Measurements from ENCODE around the gene GLB1L2.
"Not testable (repeated sequence)": the region's sequence is repeated elsewhere in the genome, so short reads cannot be mapped to it uniquely, and the experiment has no call there.

Gene GLB1L2

DNA sequence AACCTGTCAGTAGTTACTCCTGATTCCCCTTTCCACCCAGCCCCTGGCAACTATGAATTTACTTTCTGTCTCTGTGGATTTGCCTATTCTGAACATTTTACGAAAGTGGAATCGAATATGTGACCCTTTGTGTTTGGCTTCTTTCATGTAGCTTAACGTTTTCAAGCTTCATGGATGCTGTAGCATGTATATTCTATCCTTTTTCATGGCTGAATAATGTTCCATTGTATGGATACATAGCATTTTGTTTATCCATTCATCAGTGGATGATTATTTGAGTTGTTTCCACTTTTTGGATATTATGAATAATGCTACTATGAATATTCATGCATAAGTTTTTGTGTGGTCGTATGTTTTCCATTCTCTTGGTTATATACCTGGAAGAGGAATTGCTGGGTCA, 9.2 kb upstream of the GLB1L2 start:
- no peak for DNase-seq (ENCODE audit: low read depth)

DNA sequence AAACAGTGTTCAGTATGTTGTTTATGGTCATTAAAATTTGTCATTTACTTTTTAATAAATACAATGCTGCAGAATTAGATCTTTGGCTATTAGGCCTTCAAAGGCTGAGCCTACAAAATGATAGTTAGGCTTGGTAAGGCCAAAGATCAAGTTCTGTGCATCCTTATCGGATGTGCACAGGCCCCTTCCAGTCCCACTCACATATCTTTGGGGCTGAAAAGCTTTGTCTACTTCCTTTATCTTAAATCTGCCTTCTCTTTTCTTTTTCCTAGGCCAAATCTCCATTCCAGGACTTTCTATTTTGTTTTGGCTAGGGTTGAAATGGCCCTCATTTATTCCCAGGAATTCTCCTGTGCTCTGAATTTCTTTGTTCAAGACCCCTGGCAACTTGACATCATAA, 3.4 kb upstream of the GLB1L2 start:
- DNase-seq (ENCODE audit: low read depth), result no peak

DNA sequence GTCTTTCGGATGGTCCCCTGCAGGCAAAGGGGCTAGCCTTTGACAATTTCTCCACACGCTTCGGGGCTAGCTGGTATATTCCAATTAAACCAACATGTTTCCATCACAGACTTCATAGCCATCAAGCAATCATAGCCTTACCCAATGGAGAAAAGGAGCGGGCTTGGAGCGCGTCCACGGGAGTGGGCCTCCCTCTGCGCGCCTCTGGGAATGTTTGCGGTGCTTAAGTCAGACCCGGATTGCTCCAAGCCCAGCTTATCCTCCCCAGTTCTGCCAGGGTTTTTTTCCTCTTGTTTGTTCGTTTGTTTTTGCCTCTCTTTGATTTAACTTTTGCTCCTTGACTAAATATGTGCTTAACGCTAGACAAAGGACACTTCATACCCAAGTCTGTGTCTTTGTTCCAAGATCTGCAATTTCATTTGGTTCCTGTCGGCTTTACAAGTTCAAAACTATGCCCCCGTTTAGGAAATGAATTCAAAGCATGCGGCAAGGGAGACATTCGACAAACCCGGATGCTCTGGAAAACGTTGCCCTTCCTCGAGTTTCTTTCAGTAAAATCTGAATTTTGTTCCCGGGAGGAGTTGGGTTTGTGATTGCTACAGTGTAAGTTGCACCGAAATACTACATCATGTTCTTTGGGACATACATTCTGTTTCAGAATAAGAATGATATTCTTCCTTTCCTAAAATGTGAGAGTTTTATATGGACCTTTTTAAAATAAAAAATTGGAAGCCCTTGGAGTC, 1.0 kb upstream of the GLB1L2 start:
- no peak for DNase-seq (ENCODE audit: low read depth)

DNA sequence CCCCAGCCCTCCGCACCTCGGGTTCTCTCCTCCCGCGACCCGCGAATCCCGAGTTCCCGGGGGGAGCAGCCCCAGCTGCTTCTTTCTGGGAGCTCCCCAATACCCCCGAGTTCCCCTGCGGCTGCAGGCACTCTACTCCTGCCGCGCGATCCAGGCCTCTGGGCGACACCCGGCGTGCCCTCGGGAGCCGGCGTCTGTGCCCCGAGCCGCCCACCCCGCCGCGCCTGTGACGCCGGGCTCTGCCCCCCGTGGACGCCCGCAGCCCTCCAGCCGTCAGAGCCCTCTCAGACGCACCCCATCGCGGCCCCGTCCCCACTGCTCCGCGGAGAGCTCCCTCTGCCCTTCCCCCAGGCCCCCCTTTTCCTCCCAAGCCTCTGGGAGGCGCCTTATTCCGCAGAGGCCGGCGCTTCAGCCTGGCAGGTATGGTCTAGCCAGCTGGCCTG, 422 bp downstream of the GLB1L2 start:
- no peak for DNase-seq (ENCODE audit: low read depth)

DNA sequence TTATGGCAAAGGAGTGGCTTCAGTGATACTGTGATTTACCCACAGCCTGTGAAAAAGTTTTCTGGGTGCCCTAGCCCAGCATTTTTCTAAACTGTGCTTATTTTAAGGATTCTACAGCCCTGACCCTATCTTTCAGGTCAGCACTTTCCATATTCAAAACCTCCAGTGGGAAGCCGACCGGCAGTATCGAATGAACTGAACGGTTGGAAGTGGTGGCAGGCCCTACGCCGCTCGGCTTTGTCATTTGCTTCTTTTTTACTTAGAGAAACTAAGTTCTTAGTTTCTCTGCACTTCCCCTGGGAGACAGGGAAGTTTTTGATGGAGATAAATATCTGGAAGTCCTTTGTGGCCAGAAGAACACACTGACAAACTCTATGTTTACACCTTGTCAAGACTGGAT, 994 bp downstream of the GLB1L2 start:
- no peak for DNase-seq (ENCODE audit: low read depth)

DNA sequence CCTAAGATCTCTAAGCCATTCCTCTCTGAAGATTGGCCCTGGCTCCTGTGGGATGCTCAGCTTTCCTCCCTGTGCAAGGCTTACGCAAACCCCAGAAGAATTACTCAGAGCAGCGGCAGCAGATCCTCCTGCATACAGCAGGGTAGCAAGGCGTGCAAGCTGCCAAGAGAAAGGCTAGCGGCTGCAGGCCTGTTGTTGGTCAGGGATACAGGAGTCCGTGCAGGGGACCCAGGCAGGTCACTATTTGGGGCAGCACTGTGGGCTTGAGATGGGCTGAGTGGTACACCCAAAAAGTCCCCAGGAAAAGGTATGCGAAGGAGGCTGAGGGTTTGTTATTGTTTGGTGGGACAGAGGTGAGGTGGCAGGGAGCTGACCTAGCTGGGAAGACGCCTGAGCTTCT, 1.5 kb downstream of the GLB1L2 start:
- no peak for DNase-seq (ENCODE audit: low read depth)

DNA sequence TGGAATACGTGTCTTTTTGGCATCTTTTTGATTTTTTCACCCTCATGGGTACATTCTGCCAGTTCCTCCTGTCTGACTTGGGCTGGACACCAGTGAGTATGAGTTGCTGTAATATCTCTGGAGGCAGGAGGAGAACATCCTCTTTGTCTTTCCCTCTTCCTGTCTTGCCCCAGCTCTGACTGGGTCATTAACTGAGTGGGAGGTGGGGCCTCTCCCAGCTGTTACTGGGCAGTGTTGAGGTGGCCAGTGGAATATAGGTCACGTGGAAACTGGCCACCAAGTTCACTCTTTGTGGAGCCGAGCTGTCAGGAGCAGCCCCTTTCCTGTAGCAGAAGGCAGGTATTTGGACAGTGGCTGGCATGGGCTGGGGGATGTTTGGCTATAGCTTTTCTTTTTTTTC, 2.2 kb downstream of the GLB1L2 start:
- no peak for DNase-seq (ENCODE audit: low read depth)

DNA sequence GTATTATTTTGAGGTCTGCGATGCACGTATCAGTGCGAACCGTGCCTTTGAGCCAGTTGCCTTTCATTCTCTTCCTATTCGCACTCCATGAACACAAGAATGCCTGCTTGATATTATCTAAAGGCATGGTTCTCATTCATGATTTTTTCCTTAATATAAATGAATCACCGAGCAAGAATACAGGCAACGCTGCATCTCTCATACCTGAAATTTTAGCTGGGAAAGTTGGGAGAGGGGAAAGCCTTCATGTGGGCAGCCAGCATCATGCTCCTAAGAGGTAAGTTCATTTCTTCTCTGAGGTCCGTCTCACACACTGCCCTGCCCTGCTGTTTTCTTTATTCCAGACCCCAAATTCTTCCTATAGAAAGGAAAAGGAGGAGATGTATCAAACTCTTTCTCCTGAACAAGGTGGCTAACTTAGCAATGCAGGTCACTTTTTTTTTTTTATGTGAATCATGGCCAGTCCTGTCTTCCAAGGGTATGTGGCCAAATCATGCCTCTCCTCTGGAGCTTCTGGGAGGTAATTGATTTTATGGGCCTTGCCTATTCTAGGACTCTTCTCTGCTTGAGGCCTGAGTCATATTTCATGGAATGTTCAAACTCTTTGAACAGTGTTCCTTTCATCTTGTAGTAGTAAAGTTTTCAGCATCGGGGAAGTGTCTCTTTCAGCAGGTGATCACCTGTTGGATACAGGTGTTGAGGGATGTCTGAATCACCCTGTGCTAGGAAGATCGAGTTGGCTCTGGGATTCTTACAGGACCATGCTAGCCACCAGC, 3.2 kb downstream of the GLB1L2 start:
- DNase-seq (ENCODE audit: low read depth), result no peak

DNA sequence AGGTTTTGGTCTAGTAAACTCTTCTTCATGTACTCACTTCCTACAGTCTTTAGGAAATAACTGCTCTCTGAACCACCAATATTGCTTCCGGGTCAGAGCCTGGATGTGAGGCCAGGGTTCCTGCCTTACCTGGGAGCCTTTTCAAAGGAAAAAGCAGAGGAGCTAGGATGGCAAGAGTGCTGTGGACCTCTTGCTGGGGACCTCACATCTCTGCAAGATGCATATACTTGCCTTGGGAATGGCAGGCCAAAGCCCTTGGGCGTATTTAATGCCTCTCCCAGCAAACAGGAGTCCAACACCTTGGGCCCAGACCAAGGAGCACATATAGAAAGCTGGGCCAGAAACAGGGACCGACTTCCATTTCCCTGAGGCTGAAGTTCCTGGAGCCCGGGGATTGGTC, 5.3 kb downstream of the GLB1L2 start:
- no peak for DNase-seq (ENCODE audit: low read depth)

DNA sequence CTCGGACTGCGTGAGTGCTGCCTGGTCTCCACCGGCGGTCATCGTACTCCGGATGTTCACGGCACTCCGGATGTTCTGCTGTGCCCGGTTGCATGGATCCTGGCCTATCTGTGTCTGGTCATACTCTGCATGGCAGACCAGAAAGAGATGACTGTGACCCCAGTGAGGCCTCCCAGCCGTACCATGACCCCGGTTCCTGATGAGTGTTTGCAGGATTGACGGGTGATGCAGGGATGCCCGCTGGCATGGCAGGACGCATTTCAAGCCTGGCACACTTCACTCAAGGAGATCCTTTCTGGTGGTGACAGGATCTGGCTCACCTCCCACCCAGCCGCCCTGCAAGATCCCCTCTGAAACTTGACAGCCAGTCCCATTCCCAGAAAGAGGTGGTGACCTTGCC, 6.3 kb downstream of the GLB1L2 start:
- DNase-seq (ENCODE audit: low read depth), result no peak

DNA sequence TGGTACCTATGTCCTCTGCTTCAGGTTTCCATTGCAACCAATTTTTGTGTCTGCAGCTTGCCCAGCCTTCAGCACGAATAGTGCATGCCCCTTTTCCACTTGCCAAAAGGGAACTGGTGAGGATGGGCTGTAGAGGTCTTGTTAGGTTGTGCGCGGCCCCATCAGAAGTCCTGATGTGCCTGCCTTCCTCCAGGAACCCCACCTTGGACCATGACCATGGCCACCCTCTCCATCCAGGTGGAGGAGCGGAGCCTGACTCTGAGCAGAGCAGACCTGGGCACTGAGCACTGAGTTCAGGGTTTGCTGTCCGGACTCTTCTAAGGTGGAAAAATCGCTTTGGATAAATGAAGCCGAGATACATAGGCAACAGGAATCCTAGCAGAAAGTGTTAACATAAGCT, 6.9 kb downstream of the GLB1L2 start:
- DNase-seq (ENCODE audit: low read depth), result no peak

DNA sequence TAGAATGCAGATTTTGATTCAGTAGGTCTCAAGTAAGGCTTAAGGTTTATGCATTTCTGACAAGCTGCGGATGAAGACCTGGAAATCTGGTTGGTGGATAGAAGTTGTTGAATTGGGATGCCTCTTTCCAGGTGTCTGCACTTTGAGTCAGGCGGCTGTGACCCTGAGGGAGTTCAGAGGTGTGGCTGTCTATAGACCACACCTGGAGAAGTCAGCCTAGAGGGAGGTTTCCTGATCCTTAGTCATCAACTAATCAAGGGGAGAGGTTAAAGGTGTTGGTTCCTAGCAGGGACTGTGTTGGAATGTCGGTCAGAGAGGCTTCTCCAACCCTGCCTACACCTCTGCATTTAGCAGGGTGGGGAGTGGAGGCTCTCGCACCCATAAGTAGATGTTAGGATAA, 8.0 kb downstream of the GLB1L2 start:
- no peak for DNase-seq (ENCODE audit: low read depth)

DNA sequence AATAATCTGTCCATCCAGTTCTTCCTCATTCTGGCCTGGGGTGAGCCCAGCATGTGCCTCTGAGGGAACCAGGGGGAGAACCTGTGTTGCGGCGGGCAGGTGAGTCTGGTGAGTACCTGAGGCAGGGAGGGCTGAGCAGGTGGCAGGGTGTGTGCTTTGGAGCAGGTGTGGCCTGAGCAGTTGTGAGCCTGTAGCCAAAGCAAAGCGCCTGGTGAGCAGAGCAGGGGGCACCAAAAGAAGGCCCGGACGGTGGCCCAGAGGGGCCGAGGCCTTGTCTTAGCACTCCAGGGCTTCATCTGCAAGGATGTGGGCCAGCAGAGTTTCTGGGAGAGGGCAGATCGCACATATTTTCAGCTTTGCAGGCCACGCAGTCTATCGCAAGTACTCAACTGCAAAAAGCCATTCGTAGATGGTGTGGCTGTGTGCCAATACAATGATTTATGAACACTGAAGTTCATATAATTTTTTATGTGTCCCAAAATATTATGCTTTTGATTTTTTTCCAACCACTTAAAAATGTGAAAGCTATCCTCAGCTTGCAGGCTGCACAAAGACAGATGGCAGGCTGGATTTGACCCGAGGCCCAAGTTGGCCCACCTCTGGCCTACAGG, 8.7 kb downstream of the GLB1L2 start:
- no peak for DNase-seq (ENCODE audit: low read depth)

DNA sequence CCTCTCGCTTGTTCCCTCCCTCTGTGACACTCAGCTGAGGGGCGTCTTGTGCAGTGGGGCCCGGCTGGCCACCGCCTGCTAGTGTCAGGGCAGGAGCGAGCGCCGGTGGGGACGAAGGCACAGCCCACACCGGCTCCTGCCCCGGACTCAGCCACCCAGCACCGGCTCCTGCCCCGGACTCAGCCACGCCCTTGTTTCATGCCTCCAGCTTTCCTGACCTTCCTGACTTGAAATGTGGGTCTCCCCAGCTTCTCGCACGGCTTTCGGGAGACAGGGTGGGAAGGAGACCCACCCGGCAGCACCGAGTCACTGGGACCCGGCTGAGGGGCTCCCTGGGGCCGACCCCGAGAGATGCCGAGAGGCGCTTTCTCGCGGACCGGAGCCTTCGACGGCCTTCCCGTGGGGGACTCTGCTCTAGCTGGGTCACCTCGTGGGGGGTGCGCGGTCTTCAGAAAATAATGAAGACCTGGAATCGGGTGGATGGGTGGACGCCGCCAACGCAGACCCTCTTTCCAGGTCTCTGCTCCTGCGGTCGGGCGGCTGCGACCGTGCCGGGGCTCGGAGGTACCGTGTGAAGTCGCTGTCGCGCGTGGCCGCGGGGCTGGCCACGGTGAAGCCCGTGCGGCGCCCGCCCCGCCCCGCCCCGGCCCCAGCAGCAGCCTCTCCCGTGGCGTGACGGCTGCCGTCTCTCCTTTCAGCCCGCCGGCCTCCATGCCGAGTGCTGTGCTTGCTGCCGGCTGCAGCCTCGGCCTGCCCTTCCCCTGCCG, 10.2 kb downstream of the GLB1L2 start:
- no peak for DNase-seq (ENCODE audit: low read depth)

DNA sequence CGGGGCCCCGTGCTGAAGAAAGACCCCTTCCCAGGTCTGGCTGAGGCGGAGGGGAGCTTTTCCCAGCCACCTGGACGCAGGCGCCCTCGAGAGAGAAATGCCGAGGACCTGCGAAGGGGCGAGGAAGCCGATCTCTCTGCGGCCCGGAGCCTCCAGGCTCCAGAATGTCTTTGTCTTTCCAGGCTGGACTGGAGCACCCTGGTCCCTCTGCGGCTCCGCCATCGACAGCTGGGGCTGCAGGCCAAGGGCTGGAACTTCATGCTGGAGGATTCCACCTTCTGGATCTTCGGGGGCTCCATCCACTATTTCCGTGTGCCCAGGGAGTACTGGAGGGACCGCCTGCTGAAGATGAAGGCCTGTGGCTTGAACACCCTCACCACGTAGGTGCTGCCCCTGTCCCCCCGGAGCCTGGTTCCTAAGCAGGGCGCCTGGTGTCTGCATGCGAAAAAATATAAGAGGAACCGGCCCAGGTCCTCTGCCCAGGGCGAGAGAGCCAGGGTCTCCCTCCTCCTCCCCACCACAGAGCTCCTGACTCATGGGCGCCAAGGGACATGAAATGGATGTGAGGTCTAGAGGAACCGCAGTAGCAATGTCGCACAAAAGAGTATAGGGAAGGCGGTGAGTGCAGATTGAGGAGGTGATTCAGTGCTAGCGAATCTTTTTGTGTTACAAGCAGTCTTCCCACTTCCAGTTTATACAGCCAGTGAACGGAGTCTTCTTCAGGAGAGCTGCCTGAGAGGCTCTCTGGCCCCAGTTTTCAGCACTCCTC, 11.0 kb downstream of the GLB1L2 start:
- no peak for DNase-seq (ENCODE audit: low read depth)

DNA sequence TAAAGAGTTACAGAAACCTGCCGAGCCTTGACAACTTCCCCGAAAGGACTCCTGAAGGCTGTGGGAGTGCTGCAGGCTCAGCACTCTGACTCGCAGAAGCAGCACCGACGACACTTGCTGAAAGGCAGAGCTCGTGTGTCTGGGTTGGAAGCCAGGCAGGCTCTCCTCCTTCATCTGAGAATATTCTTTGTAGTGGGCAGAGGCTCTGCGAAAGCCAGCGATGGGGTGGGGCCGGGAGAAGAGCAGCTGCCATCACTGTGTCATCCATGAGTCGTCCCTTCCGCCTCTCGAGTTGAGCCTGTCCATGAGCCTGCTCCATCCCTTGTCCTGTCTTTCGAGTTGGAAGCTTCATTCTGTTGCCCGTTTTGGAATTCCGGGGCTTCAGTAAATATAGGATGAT, 11.9 kb downstream of the GLB1L2 start:
- DNase-seq (ENCODE audit: low read depth), result no peak

DNA sequence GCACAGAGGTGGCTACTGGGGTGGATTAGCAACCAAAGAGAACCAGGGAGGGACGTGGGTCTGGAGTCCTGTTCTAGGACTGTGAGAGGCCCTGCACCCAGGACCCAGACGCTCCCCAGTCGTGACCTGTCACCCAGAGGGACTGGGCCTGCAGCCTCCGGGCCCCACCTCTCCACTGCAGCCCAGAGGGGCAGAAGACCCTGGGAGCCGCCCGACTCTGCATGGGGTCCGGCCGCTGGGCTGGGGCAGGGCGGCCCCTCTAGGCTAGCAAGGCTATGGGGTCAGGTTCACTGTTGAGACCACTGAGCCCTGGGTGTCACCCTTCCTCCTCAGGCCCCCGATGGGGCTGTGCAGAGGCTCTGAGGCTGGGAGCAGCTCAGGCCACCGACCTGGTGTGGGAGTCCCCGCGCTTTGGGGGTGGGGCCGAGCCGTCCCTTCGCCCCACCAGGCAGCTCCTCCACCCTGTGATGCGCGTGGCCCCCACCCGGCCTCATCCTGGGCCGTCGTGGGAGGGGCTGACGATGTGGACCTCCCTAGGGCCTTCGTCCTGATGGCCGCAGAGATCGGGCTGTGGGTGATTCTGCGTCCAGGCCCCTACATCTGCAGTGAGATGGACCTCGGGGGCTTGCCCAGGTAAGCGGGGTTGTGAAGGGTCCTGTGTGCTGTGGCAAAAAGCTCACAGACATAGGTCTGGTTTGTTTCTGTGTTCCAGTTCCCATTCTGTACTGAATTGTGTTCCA, 12.9 kb downstream of the GLB1L2 start:
- not testable (repeated sequence) for DNase-seq (ENCODE audit: low read depth)

DNA sequence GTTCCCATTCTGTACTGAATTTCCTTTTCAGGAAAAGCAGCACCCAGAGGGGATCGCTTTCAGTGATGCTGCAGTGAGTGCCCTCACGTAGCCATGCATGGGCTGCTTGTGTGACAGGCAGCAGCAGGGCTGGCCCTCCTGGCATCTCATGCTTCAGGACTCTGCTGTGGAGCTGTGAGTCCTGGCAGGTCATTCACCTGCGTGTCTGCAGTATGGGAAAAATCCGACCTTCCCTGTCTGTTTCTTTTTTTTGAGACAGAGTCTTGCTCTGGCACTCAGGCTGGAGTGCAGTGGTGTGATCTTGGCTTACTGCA, 13.4 kb downstream of the GLB1L2 start:
- DNase-seq (ENCODE audit: low read depth), result no peak

DNA sequence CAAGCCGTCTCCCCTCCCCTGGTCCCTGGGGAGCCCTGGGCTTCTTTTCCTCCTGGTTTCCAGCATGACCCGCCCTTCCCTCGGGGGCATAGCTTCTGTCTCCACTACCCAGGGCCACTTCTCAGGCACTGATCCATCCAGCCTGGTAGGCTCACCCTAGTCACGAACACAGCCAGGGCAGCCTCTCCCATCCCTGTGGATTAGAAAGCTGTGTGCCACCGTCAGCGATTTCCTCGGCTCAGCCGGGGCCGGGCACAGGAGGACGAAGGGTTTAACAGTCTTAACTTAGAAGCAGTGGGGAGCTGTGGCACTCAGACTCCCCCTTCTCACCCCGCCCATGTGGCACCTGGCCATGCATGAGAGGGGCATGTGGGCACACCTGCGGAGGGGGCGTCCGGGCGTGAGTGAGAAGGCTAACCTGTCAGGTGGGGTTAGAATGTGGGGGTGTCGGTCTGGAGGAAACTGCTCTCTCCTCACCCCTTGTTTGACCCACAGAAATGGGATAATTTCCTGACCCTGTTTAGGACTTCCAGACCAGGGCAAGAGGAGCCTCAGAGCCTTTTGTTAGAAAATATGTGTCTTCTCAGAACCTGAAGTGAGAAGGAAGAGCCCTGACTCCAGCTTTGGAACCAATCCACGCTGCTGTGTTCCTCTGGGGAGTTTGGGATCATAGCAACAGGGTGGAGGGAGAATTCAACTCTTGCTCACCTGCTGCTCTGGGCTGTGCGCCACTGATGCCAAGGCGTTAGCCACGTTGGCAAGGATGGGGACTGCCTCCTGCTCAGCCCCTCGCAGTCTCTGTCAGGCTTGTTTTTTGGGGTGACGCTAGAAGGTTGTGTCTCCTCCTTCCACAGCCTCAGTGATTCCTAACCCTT, 14.6 kb downstream of the GLB1L2 start:
- DNase-seq (ENCODE audit: low read depth), result no peak

DNA sequence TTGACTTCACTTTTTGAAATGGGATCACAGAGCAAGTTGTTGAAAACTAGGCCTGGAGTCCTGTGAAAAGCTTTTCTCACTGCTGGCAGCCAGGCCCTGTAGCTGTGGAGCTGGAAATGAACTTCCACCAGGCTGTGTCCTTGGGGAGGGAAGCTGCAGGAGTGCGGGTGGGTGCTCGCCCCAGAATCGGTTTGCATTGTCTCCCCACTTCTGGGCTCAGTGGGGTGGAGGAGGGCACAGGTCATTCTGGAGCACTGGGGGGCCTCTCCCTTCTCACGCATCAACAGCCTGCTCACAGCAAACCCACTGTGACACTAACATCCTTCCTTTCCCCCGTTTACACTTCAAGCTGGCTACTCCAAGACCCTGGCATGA, 15.2 kb downstream of the GLB1L2 start:
- no peak for DNase-seq (ENCODE audit: low read depth)

Measured in CMK (cell line).